ENCODE results near the gene RBM25.
"Not testable (repeated sequence)": the region's sequence is repeated elsewhere in the genome, so short reads cannot be mapped to it uniquely, and the experiment has no call there.

The RBM25 gene

DNA sequence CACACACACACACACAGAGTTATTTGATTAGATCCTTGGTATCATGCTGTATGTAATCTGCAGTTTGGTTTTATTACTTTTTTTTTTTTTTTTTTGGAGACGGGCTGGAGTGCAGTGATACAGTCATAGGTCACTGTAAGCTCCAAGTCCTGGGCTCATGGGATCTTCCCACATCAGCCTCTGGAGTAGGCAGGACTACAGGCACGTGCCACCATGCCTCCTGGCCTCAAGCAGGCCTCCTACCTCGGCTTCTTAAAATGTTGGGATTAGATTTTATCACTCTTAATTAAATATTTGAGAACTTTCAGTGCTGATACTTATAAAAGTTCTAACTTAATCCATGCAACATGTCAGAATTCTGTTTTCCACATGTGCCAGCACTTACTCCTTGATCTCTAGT lies 46.7 kb downstream of the RBM25 start:
- no peak for DNase-seq

DNA sequence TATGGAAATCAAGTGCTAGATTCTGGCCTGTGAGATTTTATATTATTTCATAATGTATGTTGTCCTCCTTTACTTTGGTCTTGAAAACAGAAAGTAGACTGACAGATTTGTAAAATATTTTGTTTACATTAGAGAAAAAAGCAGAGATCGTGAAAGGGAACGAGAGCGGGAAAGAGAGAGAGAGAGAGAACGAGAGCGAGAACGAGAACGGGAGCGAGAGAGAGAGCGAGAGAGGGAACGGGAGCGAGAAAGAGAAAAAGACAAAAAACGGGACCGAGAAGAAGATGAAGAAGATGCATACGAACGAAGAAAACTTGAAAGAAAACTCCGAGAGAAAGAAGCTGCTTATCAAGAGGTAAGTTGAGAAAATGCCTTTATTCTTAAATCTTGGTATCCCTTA lies 47.4 kb downstream of the RBM25 start:
- no peak for DNase-seq

DNA sequence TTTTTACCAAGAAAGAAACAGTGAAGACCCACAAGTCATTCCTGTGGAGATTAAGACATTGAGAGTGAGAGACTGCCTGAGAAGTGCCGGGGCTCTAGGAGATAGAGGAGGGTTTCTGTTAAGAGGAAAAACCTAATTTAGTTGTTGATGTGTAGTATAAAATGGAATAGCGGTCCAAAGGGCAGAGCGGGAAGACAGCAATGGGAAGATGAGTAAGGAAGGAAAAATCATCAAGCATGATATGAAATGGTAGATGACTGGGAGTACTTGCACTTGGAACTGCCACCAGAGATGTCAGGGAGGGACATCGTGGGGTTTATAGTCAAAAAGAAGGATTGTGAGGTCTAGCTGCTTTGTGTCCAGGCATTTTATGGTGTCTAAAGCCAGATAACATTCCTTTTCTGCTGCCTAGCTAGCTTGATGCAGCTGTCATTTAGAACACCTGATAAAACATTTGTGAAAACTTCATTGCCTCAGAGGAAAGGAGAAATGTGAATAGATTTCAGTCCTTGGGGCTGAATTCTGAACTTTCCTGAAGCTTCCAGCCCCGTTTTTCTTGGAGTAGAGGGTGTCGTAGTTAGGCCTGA lies 57.8 kb downstream of the RBM25 start:
- no peak for DNase-seq

DNA sequence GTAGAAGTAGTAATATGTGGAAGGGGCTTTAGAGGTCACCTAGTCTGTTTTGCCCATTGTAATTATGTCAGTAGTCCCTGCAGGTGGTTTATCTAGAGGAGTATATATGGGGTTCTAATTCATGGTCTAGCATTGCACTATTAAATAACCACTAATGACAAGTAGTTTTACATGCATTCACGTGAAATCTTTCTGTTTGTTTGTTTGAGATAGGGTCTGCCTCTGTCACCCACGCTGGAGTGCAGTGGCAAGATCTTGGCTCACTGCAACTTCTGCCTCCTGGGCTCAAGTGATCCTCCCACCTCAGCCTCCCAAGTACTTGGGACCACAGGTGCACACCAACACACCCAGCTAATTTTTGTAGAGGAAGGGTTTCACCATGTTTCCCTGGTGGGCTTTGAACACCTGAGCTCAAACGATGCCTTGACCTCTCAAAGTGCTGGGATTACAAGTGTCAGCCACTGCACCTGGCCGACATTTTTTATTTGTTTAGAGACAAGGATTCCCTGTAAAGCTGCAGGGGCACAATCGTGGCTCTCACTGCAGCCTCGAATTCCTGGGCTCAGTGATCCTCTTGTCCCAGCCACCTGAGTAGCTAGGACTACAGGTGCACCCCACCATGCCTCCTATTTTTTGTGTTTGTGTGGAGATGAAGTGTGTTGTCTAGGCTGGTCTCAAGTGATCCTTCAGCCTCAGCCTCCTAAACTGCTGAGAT lies 66.0 kb downstream of the RBM25 start:
- no peak for DNase-seq

DNA sequence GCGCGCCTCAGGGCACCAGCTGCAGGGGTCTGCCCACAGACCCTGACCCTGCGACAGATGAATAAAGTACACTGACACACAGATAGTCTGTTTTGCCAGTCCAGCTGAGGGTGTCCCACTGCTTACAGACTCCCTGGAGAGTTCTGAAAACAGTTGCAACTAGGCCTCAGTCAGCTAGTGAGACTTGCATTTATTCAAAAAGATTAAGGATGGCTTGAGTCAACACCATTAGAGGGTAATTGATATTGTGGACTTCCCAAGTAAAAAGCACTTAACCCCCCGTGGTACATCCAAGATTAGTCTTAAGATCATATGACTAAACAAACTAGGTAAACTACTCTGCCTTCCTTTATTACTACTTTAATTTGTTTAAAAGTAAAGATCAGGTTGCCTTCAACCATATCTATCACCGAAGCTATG lies 66.8 kb downstream of the RBM25 start:
- no peak for DNase-seq

DNA sequence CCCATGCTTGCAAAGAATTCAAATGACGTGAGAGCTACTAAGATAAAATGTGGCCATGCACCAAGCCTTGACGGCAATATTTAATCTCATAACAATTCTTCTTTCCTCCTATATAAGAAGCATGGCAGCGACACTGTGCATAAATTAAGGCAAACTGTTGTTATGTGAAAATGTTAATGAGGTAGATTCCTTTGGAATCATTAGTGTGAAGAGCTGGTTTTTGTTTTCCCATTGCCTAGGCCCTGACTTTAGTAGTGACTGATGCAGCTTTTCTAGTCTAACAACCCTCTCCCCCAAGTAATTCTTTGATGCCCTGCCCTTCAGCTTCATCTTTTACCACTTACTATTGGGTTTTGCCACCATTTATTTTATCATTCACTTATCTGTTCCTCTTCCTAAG lies 67.4 kb downstream of the RBM25 start:
- DNase-seq: no peak

DNA sequence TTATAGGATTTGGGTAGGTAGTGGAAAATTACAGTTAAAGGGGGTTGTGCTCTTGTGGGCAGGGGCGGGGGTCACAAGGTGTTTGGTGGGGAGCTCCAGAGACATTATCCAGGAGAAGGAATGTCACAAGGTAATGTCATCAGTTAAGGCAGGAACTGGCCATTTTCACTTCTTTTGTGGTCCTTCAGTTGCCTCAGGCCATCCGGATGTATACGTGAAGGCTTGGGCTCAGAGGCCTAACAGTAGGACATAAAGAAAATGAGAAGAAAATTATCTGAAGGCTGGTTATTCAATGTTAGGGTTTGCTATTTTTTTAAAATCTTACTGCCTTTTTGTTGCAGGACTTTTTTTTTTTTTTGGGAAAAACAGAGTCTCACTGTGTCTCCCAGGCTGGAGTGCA lies 75.5 kb downstream of the RBM25 start:
- no peak for DNase-seq

DNA sequence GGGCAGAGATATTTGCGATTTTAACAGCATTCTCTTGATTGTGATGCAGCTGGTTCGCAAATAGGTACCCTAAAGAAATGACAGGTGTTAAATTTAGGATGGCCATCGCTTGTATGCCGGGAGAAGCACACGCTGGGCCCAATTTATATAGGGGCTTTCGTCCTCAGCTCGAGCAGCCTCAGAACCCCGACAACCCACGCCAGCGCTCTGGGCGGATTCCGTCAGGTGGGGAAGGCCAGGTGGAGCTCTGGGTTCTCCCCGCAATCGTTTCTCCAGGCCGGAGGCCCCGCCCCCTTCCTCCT lies 77.7 kb downstream of the RBM25 start:
- DNase-seq: no peak

DNA sequence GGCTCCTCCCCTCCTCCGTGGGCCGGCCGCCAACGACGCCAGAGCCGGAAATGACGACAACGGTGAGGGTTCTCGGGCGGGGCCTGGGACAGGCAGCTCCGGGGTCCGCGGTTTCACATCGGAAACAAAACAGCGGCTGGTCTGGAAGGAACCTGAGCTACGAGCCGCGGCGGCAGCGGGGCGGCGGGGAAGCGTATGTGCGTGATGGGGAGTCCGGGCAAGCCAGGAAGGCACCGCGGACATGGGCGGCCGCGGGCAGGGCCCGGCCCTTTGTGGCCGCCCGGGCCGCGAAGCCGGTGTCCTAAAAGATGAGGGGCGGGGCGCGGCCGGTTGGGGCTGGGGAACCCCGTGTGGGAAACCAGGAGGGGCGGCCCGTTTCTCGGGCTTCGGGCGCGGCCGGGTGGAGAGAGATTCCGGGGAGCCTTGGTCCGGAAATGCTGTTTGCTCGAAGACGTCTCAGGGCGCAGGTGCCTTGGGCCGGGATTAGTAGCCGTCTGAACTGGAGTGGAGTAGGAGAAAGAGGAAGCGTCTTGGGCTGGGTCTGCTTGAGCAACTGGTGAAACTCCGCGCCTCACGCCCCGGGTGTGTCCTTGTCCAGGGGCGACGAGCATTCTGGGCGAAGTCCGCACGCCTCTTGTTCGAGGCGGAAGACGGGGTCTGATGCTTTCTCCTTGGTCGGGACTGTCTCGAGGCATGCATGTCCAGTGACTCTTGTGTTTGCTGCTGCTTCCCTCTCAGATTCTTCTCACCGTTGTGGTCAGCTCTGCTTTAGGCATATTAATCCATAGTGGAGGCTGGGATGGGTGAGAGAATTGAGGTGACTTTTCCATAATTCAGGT lies 78.3 kb downstream of the RBM25 start, which contains the start of gene PSEN1:
PSEN1 (plus strand) TSS at position 121 of the 839 bp plus-strand sequence. CDS start 11,513 bp downstream, outside the sequence.
- peak; percentile 92 for DNase-seq

DNA sequence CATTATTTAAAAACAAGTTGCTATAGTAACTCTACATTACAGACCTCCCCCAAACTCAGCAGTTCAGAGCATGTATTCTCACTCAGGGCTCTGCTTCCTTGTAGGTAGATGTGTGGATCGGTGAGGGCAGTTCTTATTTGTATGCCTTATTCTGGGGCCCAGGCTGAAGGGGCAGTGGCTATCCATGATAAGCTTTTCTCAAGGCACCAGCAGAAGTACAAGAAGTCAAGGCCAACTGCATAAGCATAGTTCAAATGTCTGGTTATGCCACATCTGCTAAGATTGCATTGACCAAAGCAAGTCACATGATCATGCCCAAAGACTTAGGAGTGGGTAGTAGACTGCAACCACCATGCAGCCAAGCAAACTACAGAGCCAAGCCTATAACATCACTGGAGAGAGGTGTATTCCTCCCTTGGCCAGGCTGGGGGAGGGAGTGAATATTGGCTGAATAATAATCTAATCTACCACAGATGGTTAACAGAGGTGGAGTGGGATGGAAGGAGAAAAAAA lies 82.5 kb downstream of the RBM25 start:
- DNase-seq: no peak

DNA sequence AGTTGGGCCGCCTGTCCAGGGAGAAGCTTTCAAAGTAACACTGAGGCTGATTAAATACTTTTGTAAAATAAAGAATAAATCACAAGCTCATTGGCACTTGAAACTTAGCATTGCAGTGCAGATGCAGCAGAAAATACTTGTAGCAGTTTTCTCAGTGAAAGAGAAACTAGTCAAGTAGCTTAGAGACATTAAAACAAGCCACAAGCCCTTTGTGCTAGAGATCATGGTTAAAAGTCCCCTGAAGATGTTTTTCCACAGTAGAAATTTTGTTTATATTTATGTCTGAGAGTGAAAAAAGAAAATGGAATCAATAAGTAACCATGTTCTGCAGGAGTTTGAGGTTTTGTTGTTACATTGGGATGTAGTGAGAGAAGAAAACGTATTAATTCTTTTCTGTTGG lies 83.9 kb downstream of the RBM25 start:
- DNase-seq: no peak

DNA sequence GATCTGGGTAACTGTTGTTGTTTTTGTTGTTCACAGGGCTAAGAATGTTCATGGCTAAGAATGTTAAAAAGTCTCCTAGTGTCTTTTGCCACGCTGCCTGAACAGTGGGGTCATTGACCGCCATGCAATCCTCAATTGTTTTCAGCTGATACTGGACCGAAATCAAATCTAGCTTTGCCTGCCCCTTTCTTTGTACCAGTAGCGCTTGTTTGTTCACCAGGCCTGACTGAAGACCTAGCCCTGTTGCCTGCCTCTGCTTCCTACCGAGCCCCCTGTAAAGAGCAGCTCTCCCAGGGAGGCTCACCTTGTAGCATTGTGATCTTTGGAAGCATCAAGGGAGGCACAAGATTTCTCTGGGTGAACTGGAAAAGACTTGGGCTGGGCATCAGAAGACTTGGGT lies 84.7 kb downstream of the RBM25 start:
- no peak for DNase-seq

DNA sequence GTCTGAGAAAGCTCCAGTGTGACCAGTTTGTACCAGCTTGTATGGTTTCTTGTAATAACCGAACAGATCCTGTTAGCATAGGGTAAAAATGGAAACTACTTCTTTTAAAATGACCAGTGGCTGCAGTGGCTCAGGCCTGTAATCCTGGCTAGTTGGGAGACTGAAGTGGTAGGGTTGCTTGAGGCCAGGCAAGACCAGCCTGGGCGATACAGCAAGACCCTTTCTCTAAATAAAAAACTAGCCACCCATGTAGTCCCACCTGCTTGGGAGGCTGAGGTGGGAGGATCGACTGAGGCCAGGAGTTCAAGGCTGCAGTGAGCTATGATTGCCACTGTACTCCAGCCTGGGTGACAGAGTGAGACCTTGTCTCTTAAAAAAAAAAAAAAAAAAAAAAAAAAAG lies 85.3 kb downstream of the RBM25 start:
- DNase-seq: no peak

DNA sequence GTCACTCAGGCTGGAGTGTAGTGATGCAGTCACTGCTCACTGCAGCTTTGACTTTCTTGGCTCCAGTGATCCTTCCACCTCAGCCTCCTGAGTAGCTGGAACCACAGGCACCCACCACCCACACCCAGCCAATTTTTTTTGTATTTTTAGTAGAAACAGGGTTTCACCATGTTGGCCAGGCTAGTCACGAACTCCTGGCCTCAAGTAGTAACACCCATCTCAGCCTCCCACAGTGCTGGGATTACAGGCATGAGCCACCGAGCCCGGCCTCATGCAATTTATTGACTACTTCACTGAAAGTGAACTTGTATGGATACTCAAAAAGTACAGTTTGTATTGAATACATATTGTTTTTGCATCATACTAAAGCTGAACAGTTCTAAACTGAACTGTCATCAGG lies 87.0 kb downstream of the RBM25 start:
- no peak for DNase-seq

DNA sequence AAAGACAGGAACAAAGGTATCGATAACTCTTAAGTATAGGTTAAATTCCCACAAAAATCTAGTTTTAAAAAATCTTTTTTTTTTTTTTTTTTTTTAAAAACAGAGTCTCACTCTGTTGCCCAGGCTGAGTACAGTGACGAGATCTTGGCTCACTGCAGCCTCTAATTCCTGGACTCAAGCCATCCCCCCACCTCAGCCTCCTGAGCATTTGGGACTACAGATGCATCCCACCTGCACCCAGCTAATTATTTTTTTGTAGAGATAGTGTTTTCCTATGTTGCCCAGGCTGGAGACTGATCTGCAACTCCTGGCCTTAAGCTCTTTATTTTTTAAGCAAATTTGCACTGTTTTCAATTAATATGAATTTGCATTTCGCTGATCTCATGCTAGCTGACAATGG lies 87.8 kb downstream of the RBM25 start:
- no peak for DNase-seq

DNA sequence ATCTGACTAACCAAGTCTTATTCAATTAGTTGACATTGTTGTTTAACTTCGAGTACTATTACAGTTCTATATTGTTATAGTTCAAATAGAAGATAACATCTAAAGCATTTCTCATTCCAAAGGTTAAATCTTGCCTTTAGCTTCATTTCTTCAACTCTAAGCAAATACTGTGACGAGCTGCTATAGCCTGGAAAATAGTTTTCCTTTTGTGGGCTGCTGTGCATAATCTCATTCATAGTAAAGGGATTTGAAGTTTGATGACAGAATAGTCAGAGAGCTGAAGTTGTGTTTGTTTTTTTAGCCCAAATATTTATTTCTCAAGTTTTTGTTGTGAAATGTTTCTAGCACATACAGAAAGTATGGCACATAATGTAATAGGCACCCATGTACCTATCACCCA lies 91.4 kb downstream of the RBM25 start:
- DNase-seq: no peak

DNA sequence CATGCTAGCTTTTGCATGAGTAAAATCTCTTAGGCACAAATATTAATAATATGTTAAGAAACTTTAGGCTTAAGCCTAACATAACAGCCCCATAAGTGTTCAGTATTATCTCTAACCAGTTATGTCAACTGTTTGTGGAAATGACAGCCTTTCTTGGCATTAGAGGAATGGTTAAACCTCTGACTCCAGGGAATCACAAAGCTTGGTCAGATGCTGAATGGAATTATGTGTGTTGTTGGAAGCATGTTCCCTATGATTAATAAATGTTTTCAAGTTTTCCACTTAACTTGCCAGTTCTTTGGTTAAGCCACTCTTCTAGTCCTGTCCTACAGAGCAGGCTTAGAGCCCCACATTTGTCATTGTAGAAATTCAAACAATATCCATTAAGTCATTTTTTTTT lies 94.9 kb downstream of the RBM25 start:
- DNase-seq: peak; percentile 9

DNA sequence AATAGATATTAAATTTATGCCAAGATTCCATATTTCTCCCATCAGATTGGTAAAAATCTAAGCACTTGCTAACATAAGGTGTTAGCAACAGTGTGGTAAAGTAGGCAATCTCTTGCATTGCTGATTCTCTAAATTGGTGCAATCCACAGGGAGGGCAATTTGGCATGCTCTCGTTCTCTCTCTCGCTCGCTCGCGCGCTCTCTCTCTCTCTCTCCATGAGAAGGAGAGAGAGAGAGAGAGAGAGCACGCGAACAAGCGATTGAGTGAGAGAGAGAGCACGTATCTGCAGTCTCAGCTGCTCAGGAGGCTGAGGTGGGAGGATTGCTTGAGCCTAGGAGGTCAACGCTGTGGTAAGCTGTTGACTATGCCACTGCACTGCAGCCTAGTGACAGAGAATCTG lies 103.9 kb downstream of the RBM25 start:
- DNase-seq: no peak

DNA sequence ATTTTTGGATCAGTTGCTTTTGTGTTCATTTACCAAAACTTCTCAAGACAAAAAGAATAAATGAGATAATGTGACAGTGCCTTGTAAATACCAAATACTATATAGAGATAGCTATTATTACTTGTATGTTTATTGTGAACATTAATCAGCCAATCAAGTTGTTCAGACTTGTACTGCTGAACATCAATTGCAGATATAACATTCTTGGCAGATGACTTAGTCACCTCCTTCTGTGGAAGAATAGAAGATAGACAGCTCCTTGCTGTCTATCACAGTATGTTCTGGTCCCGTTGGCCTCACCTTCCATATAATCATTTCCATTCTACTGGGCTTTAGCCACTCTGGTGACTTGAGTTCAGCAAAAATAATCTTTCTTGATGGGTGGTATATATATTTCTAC lies 108.1 kb downstream of the RBM25 start:
- DNase-seq: no peak

DNA sequence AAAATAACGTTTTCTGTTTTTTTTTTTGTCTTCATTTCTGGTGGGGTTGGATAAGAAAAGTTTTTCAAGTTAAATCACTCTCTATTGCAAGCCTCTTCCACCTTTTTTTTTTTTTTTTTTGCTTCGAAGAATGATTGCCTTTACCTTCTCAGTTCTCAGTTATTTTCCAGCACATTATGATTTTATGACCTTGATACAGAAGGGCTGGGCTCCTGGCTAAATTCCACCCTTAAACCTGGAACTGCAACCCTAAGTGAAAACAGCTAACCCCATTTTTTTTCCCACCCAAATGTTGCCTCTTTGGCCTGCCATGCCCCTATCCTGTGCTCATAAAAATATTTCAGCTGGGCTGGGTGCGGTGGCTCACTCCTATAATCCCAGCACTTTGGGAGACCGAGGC lies 109.4 kb downstream of the RBM25 start:
- DNase-seq: no peak

DNA sequence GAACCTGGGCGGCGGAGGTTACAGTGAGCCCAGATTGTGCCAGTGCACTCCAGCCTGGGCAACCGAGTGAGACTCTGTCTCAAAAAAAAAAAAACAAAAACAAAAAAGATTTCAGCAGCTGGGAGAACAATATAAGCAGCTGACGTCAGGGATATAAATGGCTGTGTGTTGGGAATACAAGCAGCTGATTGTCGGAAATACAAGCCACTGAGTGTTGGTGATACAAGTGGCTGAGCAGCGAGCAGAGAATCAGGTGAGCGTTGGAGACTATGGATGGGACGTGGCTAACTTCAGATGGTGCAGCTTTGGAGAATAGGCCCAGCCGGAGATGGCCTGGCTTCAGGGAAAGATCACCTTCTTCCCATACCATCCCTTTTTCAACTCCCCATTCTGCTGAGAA lies 109.9 kb downstream of the RBM25 start:
- no peak for DNase-seq

DNA sequence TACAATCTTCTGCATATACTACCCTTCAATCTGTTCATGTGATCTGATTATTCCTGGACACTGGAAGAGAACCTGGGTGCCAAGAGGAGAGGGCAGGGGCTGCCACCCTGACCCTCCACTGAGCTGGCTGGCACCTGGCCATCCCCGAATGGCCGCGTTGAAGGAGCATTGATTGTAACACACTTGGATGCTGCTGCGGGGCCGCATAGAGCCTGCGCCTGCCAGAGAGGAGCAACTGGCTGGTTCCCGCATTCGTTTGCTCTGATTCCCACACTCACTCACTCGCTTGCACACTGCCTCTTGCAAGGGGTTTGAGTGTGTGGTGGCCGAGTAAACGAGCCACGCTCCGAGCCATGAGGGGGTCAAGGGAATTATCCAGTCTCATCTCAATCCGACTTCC lies 110.4 kb downstream of the RBM25 start:
- no peak for DNase-seq

DNA sequence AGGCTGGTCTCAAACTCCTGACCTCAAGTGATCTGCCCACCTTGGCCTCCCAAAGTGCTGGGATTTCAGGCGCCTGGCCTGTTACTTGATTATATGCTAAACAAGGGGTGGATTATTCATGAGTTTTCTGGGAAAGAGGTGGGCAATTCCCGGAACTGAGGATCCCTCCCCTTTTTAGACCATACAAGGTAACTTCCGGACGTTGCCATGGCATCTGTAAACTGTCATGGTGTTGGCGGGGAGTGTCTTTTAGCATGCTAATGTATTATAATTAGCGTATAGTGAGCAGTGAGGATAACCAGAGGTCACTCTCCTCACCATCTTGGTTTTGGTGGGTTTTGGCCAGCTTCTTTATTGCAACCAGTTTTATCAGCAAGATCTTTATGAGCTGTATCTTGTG lies 111.5 kb downstream of the RBM25 start:
- DNase-seq: not testable (repeated sequence)

DNA sequence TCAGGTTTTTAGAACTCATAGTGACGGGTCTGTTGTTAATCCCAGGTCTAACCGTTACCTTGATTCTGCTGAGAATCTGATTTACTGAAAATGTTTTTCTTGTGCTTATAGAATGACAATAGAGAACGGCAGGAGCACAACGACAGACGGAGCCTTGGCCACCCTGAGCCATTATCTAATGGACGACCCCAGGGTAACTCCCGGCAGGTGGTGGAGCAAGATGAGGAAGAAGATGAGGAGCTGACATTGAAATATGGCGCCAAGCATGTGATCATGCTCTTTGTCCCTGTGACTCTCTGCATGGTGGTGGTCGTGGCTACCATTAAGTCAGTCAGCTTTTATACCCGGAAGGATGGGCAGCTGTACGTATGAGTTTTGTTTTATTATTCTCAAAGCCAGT lies 112.4 kb downstream of the RBM25 start:
- no peak for DNase-seq
